OCI-LY1 (cell line): ENCODE measurements around the gene RNF157.

ENCODE experiments used
- H2AFZ ChIP-seq: fragments of 200-600 bp; sonication (generic), shearing (Covaris generic); 2 replicates; pipeline ENCODE4 v1.6.0; 2014; ENCODE audit warnings: antibody characterized with exemption, mild to moderate bottlenecking, low read length
- H3F3A ChIP-seq: fragments of 200-600 bp; sonication (generic), shearing (Covaris generic); 2 replicates; pipeline ENCODE4 v1.6.0; 2014; ENCODE audit warnings: mild to moderate bottlenecking, antibody characterized with exemption, low read length, moderate library complexity; ENCODE audit not compliant: insufficient read depth
- H3K27ac ChIP-seq: fragments of 200-600 bp; sonication (generic); 2 replicates; pipeline ENCODE4 v1.5.1; 2014; ENCODE audit warnings: low read length, mixed run types, mild to moderate bottlenecking, low read depth; ENCODE audit not compliant: poor library complexity, severe bottlenecking
- H3K27me3 ChIP-seq: fragments of 200-600 bp; sonication (generic); 2 replicates; pipeline ENCODE4 v1.6.0; 2014; ENCODE audit warnings: antibody characterized with exemption, mild to moderate bottlenecking, low read length, moderate library complexity; ENCODE audit not compliant: insufficient read depth
- H3K36me3 ChIP-seq: fragments of 200-600 bp; sonication (generic); 2 replicates; pipeline ENCODE4 v1.6.1; 2014; ENCODE audit warnings: mild to moderate bottlenecking, antibody characterized with exemption, low read length, moderate library complexity, mixed read lengths; ENCODE audit not compliant: insufficient read depth
- H3K4me1 ChIP-seq: fragments of 200-600 bp; sonication (generic); 2 replicates; pipeline ENCODE4 v1.5.1; 2014; ENCODE audit warnings: mild to moderate bottlenecking, low read length, moderate library complexity; ENCODE audit not compliant: insufficient read depth, severe bottlenecking
- H3K4me2 ChIP-seq: fragments of 200-600 bp; sonication (generic), shearing (Covaris generic); 2 replicates; pipeline ENCODE4 v1.6.1; 2014; ENCODE audit warnings: low read length
- H3K4me3 ChIP-seq: fragments of 200-600 bp; sonication (generic); 2 replicates; pipeline ENCODE4 v1.5.1; 2014; ENCODE audit warnings: low read length, low read depth, mild to moderate bottlenecking, mixed read lengths; ENCODE audit not compliant: poor library complexity, severe bottlenecking
- H3K79me2 ChIP-seq: fragments of 200-600 bp; shearing (Covaris generic); 2 replicates; pipeline ENCODE4 v1.6.1; 2016; ENCODE audit warnings: mixed run types, low read length, mixed read lengths; ENCODE audit not compliant: insufficient read depth
- H3K9ac ChIP-seq: fragments of 200-600 bp; sonication (generic), shearing (Covaris generic); 2 replicates; pipeline ENCODE4 v1.6.1; 2014; ENCODE audit warnings: mild to moderate bottlenecking, low read length, mixed read lengths
- H3K9me2 ChIP-seq: fragments of 200-600 bp; sonication (generic), shearing (Covaris generic); 2 replicates; pipeline ENCODE4 v1.6.1; 2014; ENCODE audit warnings: low read depth, mild to moderate bottlenecking, low read length, mixed read lengths
- H3K9me3 ChIP-seq: fragments of 200-600 bp; shearing (Covaris generic); 2 replicates; pipeline ENCODE4 v1.6.1; 2014; ENCODE audit warnings: low read length, mixed read lengths
- H4K20me1 ChIP-seq: fragments of 200-600 bp; sonication (generic), shearing (Covaris generic); 2 replicates; pipeline ENCODE4 v1.6.0; 2016; ENCODE audit warnings: mild to moderate bottlenecking, low read length; ENCODE audit not compliant: insufficient read depth
- CTCF ChIP-seq: fragments of 200-600 bp; sonication (generic), shearing (Covaris generic); IDR thresholded peaks from 2 replicates; pipeline ENCODE4 v1.5.1; 2017; ENCODE audit warnings: mild to moderate bottlenecking, antibody characterized with exemption, low read length, moderate library complexity, mixed read lengths
- EZH2 ChIP-seq: fragments of 200-600 bp; sonication (generic), shearing (Covaris generic); IDR thresholded peaks from 2 replicates; pipeline ENCODE4 v1.8.0; 2017; ENCODE audit warnings: borderline replicate concordance, mixed run types, mild to moderate bottlenecking, antibody characterized with exemption, low read length, moderate library complexity, mixed read lengths

RNF157 gene

DNA sequence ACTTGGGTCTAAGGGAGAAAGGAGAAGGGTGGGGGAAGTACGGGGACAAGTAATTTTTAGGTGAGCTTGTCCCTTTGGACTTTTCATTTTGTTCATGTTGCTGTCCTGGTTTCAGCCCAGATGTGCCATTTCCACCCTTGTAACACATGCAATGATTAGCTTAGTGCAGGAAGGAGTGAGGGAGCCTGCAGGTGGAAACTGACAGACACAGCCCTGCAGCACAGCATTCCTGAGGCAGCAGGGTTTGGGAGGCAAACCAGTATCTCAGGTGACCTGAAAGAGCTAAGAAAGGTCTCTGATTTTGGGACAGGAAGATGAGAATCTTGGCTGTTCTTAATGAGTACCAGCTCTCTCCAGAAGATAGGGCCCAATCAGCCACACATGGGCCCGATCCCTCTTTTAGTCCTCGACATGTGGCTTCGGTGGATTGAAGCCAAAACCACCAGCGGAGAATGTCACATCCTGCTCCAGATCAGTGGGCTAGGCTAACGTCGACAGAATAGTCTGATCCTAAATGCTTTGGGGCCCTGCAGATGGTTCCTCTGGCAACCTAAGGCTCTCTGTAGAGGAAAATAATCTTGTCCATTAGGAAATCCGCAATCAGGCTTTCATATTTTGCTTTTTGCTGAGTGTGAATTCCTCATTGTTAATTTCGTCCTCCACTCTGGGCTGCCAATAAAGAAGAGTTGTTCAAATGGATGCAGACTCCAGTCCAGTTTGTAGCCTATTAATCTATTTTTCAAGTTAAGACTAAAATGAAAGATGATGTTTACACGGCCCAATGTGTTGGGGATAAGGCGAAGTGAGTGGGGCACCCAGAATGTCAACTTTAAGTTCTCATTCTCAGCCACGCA, 3.8 kb upstream of the RNF157 start:
- no peaks in the 10 kb centered on the region for H3K36me3 ChIP-seq
- peaks cover 10% of the 10 kb centered on the region; the same call in 1 of the 2 replicates for H3K27me3 ChIP-seq
- H3K4me3 ChIP-seq, result no peak overlapping the region
- no peak overlapping the region for H2AFZ ChIP-seq
- H3K9me2 ChIP-seq, result no peaks in the 10 kb centered on the region
- H3K9ac ChIP-seq, result no peak overlapping the region
- no peaks in the 10 kb centered on the region for H3F3A ChIP-seq
- no peaks in the 10 kb centered on the region for H3K4me1 ChIP-seq
- no peaks in the 10 kb centered on the region for H3K79me2 ChIP-seq
- H3K27ac ChIP-seq, result no peak overlapping the region
- H3K9me3 ChIP-seq, result no peaks in the 10 kb centered on the region
- TF ChIP-seq EZH2, result no peak
- no peak overlapping the region for H3K4me2 ChIP-seq
- H4K20me1 ChIP-seq, result no peaks in the 10 kb centered on the region

DNA sequence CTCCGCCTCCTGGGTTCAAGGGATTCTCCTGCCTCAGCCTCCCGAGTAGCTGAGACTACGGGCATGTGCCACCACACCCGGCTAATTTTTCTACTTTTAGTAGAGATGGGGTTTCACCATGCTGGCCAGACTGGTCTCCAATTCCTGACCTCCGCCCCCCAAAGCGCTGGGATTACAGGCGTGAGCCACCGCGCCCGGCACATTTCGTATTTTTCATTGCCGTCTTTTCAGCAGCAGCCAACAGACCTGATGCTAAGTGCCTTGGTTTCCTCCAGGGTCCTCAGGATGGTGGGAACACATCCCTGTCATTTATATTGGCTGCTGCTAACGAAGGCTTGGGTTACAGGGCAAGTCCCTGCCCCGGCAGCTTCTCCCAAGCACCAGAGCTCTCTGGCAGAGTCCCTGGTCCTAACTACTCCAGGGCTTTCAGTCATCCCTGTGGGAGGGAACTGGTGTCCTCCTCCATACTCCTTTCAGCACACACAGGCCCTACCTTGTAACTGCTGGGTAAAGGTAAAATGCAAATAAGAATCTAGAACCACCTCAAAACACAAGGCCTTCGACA, 1.5 kb upstream of the RNF157 start:
- Histone ChIP-seq H4K20me1 (no peaks in the 10 kb centered on the region), H3K4me1 (no peaks in the 10 kb centered on the region), H3F3A (no peaks in the 10 kb centered on the region), H3K9ac (no peak overlapping the region), H3K9me2 (no peaks in the 10 kb centered on the region), H3K27me3 (peaks cover 11% of the 10 kb centered on the region; the same call in 1 of the 2 replicates), H3K79me2 (no peaks in the 10 kb centered on the region), H2AFZ (no peak overlapping the region), H3K4me2 (no peak overlapping the region), H3K36me3 (no peaks in the 10 kb centered on the region), H3K4me3 (no peak overlapping the region), H3K9me3 (no peaks in the 10 kb centered on the region), H3K27ac (no peak overlapping the region)
- no peak for TF ChIP-seq EZH2
- no peak for TF ChIP-seq CTCF

GRCh38 chr17:76241204-76241538, 878 bp upstream of the RNF157 start:
- Histone ChIP-seq H3K36me3 (no peaks in the 10 kb centered on the region), H3K4me2 (no peak overlapping the region), H3K4me1 (no peaks in the 10 kb centered on the region), H3K79me2 (no peaks in the 10 kb centered on the region), H3K9me2 (no peaks in the 10 kb centered on the region), H3K27me3 (peaks cover 15% of the 10 kb centered on the region; the same call in 1 of the 2 replicates), H3K9me3 (no peaks in the 10 kb centered on the region), H2AFZ (no peak overlapping the region), H3K9ac (no peak overlapping the region), H3F3A (no peaks in the 10 kb centered on the region), H3K4me3 (no peak overlapping the region), H3K27ac (no peak overlapping the region), H4K20me1 (no peaks in the 10 kb centered on the region)
- TF ChIP-seq EZH2 (no peak), CTCF (no peak)
